Measurements from ENCODE around the gene SENP1. TPM values are rescaled to one million over a fixed set of nuclear protein-coding genes. Genes with fewer than 3 reads are reported as not detected.

The SENP1 gene
- total RNA-seq, 1 experiment from 2014 or later = 28.8 TPM

GRCh38 chr12:48122065-48122834 lies 16.4 kb upstream of the SENP1 start:
- H2BK5ac ChIP-seq (ENCODE audit: insufficient read length, low read length) = no peak overlapping the region
- H3K36me3 Mint-ChIP-seq (ENCODE audit: insufficient read depth in 1 of 3, low read depth in 3 of 3) = peaks cover 6 to 42% (median 33%) of the 10 kb centered on the region in 3 experiments; a peak in 6 of 7 replicates
- no peak overlapping the region for H4K91ac ChIP-seq (ENCODE audit: insufficient read length, low read depth, low read length)
- H3K9me3 Mint-ChIP-seq = no peaks in the 10 kb centered on the region
- H2AFZ ChIP-seq (ENCODE audit: low read length) = no peak overlapping the region
- peaks cover 8% of the 10 kb centered on the region for H3K23me2 ChIP-seq (ENCODE audit: insufficient read length, low read depth, low read length, poor library complexity, severe bottlenecking)
- no peak overlapping the region for H3K4ac ChIP-seq (ENCODE audit: low read depth, low read length)
- H4K8ac ChIP-seq (replicated peaks; ENCODE audit: insufficient read length, low read depth, low read length) = no peak overlapping the region
- no CpG with 5 or more reads among the region's 2 CpGs for WGBS (ENCODE audit: extremely low coverage, insufficient read length, low lambda C conversion rate)
- H4K20me1 ChIP-seq (ENCODE audit: control insufficient read depth, insufficient read depth, insufficient read length) = no peaks in the 10 kb centered on the region
- H3K9me3 ChIP-seq (ENCODE audit: control insufficient read depth, low read depth, low read length) = no peaks in the 10 kb centered on the region
- H3K9ac ChIP-seq (ENCODE audit: extremely low read depth, insufficient read length, low read length) = no peak overlapping the region
- no peaks in the 10 kb centered on the region for H3K79me1 ChIP-seq (ENCODE audit: insufficient read depth, low read depth, low read length, poor library complexity, severe bottlenecking)
- H3K27me3 Mint-ChIP-seq (ENCODE audit: low read depth) = no peaks in the 10 kb centered on the region
- H3K79me2 ChIP-seq (ENCODE audit: insufficient read depth, low read length) = peaks cover 6% of the 10 kb centered on the region; the same call in 1 of the 2 replicates
- H2AK5ac ChIP-seq (ENCODE audit: insufficient read length, low read length) = no peak overlapping the region
- H2BK120ac ChIP-seq (ENCODE audit: low read depth, low read length, poor library complexity, severe bottlenecking) = no peak overlapping the region
- no peak overlapping the region for H2BK20ac ChIP-seq (ENCODE audit: low read depth, low read length, poor library complexity, severe bottlenecking)
- H3K4me1 ChIP-seq (ENCODE audit: insufficient read depth, low read length) = no peaks in the 10 kb centered on the region; the same call in 1 of the 2 replicates
- H3K27me3 ChIP-seq (ENCODE audit: insufficient read depth, low read length) = no peaks in the 10 kb centered on the region
- H3K27ac ChIP-seq (ENCODE audit: insufficient read length, low read depth, low read length) = no peak overlapping the region
- H3K56ac ChIP-seq (ENCODE audit: insufficient read length, low read depth, low read length) = no peak overlapping the region
- H3K14ac ChIP-seq (ENCODE audit: insufficient read depth, low read length) = no peak overlapping the region
- H3K4me3 Mint-ChIP-seq = no peak overlapping the region
- no peak overlapping the region for H3T11ph ChIP-seq (ENCODE audit: low read length)
- no peak for TF ChIP-seq CTCF (conservative IDR thresholded peaks at IDR 0.05)
- no peak overlapping the region for H4K5ac ChIP-seq (ENCODE audit: insufficient read length, low read depth, low read length)
- H3K23ac ChIP-seq (ENCODE audit: insufficient read length, low read depth, low read length) = no peak overlapping the region
- H3K4me1 Mint-ChIP-seq = peaks cover 21% of the 10 kb centered on the region in 2 experiments
- no peak overlapping the region for H2BK15ac ChIP-seq (ENCODE audit: low read depth, low read length)
- H2BK12ac ChIP-seq (ENCODE audit: insufficient read length, low read depth, low read length) = no peak overlapping the region
- no peak overlapping the region; a peak in 1 of 7 replicates for H3K27ac Mint-ChIP-seq
- H3K18ac ChIP-seq (ENCODE audit: insufficient read length, low read depth, low read length) = no peak overlapping the region
- no peak for DNase-seq
- no peak overlapping the region for H3K4me2 ChIP-seq (ENCODE audit: insufficient read depth, insufficient read length, low read length)
